Astrocyte (in vitro differentiated cells and primary cell): ENCODE results near the gene ELK1. TPM values are rescaled to one million over a fixed set of nuclear protein-coding genes. Genes with fewer than 3 reads are reported as not detected.
A peak's percentile ranks its signal among the peaks of the same experiment; 100 is the strongest.

Experiments used
- DNase-seq: peaks from one replicate; pipeline ENCODE4 v3.0.0-alpha.2; 2010; ENCODE audit warnings: low read depth
- FAIRE-seq: peaks from 2 replicates; lab custom pipeline; 2011; peaks lifted over from hg19 to GRCh38; lab: Jason Lieb, UNC
- H2AFZ ChIP-seq: 2 replicates; pipeline ENCODE4 v1.6.0; 2012; ENCODE audit warnings: low read depth, low read length, inconsistent platforms
- H3K27ac ChIP-seq: 2 replicates; pipeline ENCODE4 v1.5.1; 2011; ENCODE audit warnings: low read depth, low read length, inconsistent platforms
- H3K27me3 ChIP-seq: 2 replicates; pipeline ENCODE4 v1.6.0; 2011; ENCODE audit warnings: low read length, inconsistent platforms; ENCODE audit not compliant: insufficient read depth
- H3K36me3 ChIP-seq: 2 replicates; pipeline ENCODE4 v1.5.1; 2011; ENCODE audit warnings: low read length, inconsistent platforms; ENCODE audit not compliant: insufficient read depth
- H3K4me1 ChIP-seq: 2 replicates; pipeline ENCODE4 v1.5.1; 2011; ENCODE audit warnings: low read length, inconsistent platforms; ENCODE audit not compliant: insufficient read depth
- H3K4me2 ChIP-seq: 2 replicates; pipeline ENCODE4 v1.6.0; 2012; ENCODE audit warnings: low read length, inconsistent platforms
- H3K4me3 ChIP-seq: 2 replicates; pipeline ENCODE4 v1.5.1; 2011; ENCODE audit warnings: low read depth, mild to moderate bottlenecking, low read length, inconsistent platforms; ENCODE audit not compliant: insufficient read depth
- H3K79me2 ChIP-seq: 2 replicates; pipeline ENCODE4 v1.6.0; 2012; ENCODE audit warnings: mild to moderate bottlenecking, low read length, inconsistent platforms; ENCODE audit not compliant: insufficient read depth
- H3K9ac ChIP-seq: 2 replicates; pipeline ENCODE4 v1.6.0; 2012; ENCODE audit warnings: mild to moderate bottlenecking, low read length, inconsistent platforms
- H3K9me3 ChIP-seq: 2 replicates; pipeline ENCODE4 v1.5.1; 2012; ENCODE audit warnings: low read depth, mild to moderate bottlenecking, low read length, inconsistent platforms; ENCODE audit not compliant: insufficient read depth
- H4K20me1 ChIP-seq: 2 replicates; pipeline ENCODE4 v1.6.0; 2012; ENCODE audit warnings: low read length, inconsistent platforms; ENCODE audit not compliant: insufficient read depth
- H3K27ac Mint-ChIP-seq: one replicate; pipeline ENCODE4 v1.8.0; 2021; ENCODE audit warnings: mild to moderate bottlenecking, mixed read lengths; ENCODE audit not compliant: unreplicated experiment
- H3K27me3 Mint-ChIP-seq: one replicate; pipeline ENCODE4 v1.8.0; 2021; ENCODE audit warnings: low read depth, mixed read lengths; ENCODE audit not compliant: unreplicated experiment
- H3K36me3 Mint-ChIP-seq: one replicate; pipeline ENCODE4 v1.8.0; 2021; ENCODE audit warnings: low read depth, mixed read lengths; ENCODE audit not compliant: unreplicated experiment
- H3K4me1 Mint-ChIP-seq: one replicate; pipeline ENCODE4 v1.8.0; 2021; ENCODE audit warnings: low read depth, mixed read lengths; ENCODE audit not compliant: unreplicated experiment
- H3K4me3 Mint-ChIP-seq: one replicate; pipeline ENCODE4 v1.8.0; 2021; ENCODE audit warnings: mild to moderate bottlenecking, moderate library complexity, mixed read lengths; ENCODE audit not compliant: unreplicated experiment
- H3K9me3 Mint-ChIP-seq: one replicate; pipeline ENCODE4 v1.8.0; 2021; ENCODE audit warnings: mild to moderate bottlenecking, mixed read lengths; ENCODE audit not compliant: unreplicated experiment
- CTCF ChIP-seq: IDR thresholded peaks from 2 replicates; pipeline ENCODE4 v1.5.1; 2011; ENCODE audit warnings: low read depth, mild to moderate bottlenecking, inconsistent platforms, low read length, moderate library complexity; ENCODE audit not compliant: insufficient read depth
- EZH2 ChIP-seq: IDR thresholded peaks from 2 replicates; pipeline ENCODE4 v1.6.1; 2012; ENCODE audit warnings: mild to moderate bottlenecking, low read length, inconsistent platforms; ENCODE audit not compliant: insufficient read depth
- total RNA-seq: library from RNA; stranded (reverse); gene quantifications from 2 replicates; pipeline ENCODE4 v1.2.1, GENCODE V29; 2021

Gene ELK1
- total RNA-seq, 1 donor from 2014 or later = 34.1 TPM

GRCh38 chrX:47637546-47638195, 12.7 kb downstream of the ELK1 start:
- no peak for DNase-seq
- Mint-ChIP-seq H3K27ac (no peak overlapping the region), H3K4me1 (no peaks in the 10 kb centered on the region), H3K27me3 (no peaks in the 10 kb centered on the region), H3K36me3 (peaks cover 8% of the 10 kb centered on the region), H3K9me3 (peaks cover 3% of the 10 kb centered on the region), H3K4me3 (no peak overlapping the region)
- no peak overlapping the region for H3K9ac ChIP-seq
- peak overlapping the region; percentile 46 for H3K4me2 ChIP-seq
- H2AFZ ChIP-seq = no peak overlapping the region
- no peak for FAIRE-seq
- no peaks in the 10 kb centered on the region for H3K27me3 ChIP-seq
- no peaks in the 10 kb centered on the region for H3K79me2 ChIP-seq
- peaks cover 3% of the 10 kb centered on the region for H3K4me1 ChIP-seq
- H3K36me3 ChIP-seq = peaks cover 12% of the 10 kb centered on the region
- H3K4me3 ChIP-seq = no peak overlapping the region
- H4K20me1 ChIP-seq = peaks cover 4% of the 10 kb centered on the region
- H3K9me3 ChIP-seq = no peaks in the 10 kb centered on the region
- TF ChIP-seq CTCF = no peak
- TF ChIP-seq EZH2 = no peak
- H3K27ac ChIP-seq = no peak overlapping the region

- H3K4me3 ChIP-seq = no peak overlapping the region
- H3K4me1 ChIP-seq = peaks cover 3% of the 10 kb centered on the region
- Mint-ChIP-seq H3K4me1 (peaks cover 2% of the 10 kb centered on the region), H3K9me3 (no peaks in the 10 kb centered on the region), H3K36me3 (peaks cover 8% of the 10 kb centered on the region), H3K4me3 (no peak overlapping the region), H3K27ac (no peak overlapping the region), H3K27me3 (no peaks in the 10 kb centered on the region)
- H3K36me3 ChIP-seq = peaks cover 6% of the 10 kb centered on the region
- no peaks in the 10 kb centered on the region for H3K9me3 ChIP-seq
- TF ChIP-seq EZH2 = no peak
- TF ChIP-seq CTCF = no peak
- no peak overlapping the region for H3K9ac ChIP-seq
- no peaks in the 10 kb centered on the region for H4K20me1 ChIP-seq
- H3K4me2 ChIP-seq = no peak overlapping the region
- peak; percentile 45 for FAIRE-seq
- no peak for DNase-seq
- no peak overlapping the region for H2AFZ ChIP-seq
- H3K79me2 ChIP-seq = no peaks in the 10 kb centered on the region
- no peaks in the 10 kb centered on the region for H3K27me3 ChIP-seq
- H3K27ac ChIP-seq = no peak overlapping the region
These were observed 15.3 kb downstream of the ELK1 start for GRCh38 chrX:47634871-47635575.
